GM12891 (cell line): ENCODE measurements around the gene GMPS.

ENCODE experiments used
- POLR2A ChIP-seq: IDR thresholded peaks from 2 replicates; pipeline ENCODE4 v1.6.1; 2011; ENCODE audit warnings: low read depth, low read length, control low read depth
- POLR2AphosphoS5 ChIP-seq: IDR thresholded peaks from 2 replicates; pipeline ENCODE4 v1.6.1; 2011; ENCODE audit warnings: low read depth, low read length, control low read depth
- POU2F2 ChIP-seq: IDR thresholded peaks from 2 replicates; pipeline ENCODE4 v1.6.1; 2011; ENCODE audit warnings: low read depth, mild to moderate bottlenecking, control low read depth, low read length, moderate library complexity
- TAF1 ChIP-seq: IDR thresholded peaks from 2 replicates; pipeline ENCODE4 v1.6.1; 2011; ENCODE audit warnings: low read depth, low read length, control low read depth

- no peak for TF ChIP-seq POLR2A
- no peak for TF ChIP-seq TAF1
- no peak for TF ChIP-seq POLR2AphosphoS5
- no peak for TF ChIP-seq POU2F2
These were observed 36.5 kb downstream of the GMPS start for GRCh38 chr3:155906900-155907299.
